GM23338 (cell line): ENCODE results near the gene RPL21. TPM values are rescaled to one million over a fixed set of nuclear protein-coding genes. Genes with fewer than 3 reads are reported as not detected.

ENCODE experiments used
- CTCF ChIP-seq, 2 experiments: fragments of 200-600 bp in 1 of 2; sonication (generic) in 1 of 2; conservative IDR thresholded peaks; 2 replicates each; pipeline versions ENCODE4 v1.5.1 to v1.6.1; 2016 to 2017; ENCODE audit warnings: antibody characterized with exemption in 2 of 2, low read depth in 2 of 2, mild to moderate bottlenecking in 2 of 2, moderate library complexity in 1 of 2
- ETS1 ChIP-seq: IDR thresholded peaks from 2 replicates; pipeline ENCODE4 v1.6.1; 2016; ENCODE audit warnings: antibody characterized with exemption
- EZH2phosphoT487 ChIP-seq: fragments of 200-600 bp; sonication (generic); IDR thresholded peaks from one replicate; pipeline ENCODE4 v1.8.1; 2018; ENCODE audit warnings: antibody characterized with exemption; ENCODE audit not compliant: unreplicated experiment
- POLR2AphosphoS5 ChIP-seq: IDR thresholded peaks from 2 replicates; pipeline ENCODE4 v1.6.1; 2016; ENCODE audit warnings: antibody characterized with exemption, low read depth
- REST ChIP-seq: IDR thresholded peaks from one replicate; pipeline ENCODE4 v1.6.1; 2018; ENCODE audit warnings: antibody characterized with exemption; ENCODE audit not compliant: unreplicated experiment
- STAT1 ChIP-seq: IDR thresholded peaks from one replicate; pipeline ENCODE4 v1.6.1; 2016; ENCODE audit warnings: antibody characterized with exemption; ENCODE audit not compliant: unreplicated experiment
- ZNF462 ChIP-seq: fragments of 250-450 bp; sonication (Bioruptor Pico); IDR thresholded peaks from 2 replicates; pipeline ENCODE4 v1.5.0; 2020; ENCODE audit warnings: mild to moderate bottlenecking, moderate library complexity
- polyA plus RNA-seq: library from polyadenylated mRNA; unstranded; fragments of >200 nt; fragmentation: Nextera tagmentation; extraction: Ambion mirVana; gene quantifications from 2 replicates; pipeline ENCODE4 v1.2.1, GENCODE V29; 2016
- total RNA-seq: library from RNA; depleted of rRNA; stranded (reverse); fragments of >200 nt; shearing (Covaris generic); gene quantifications from 2 replicates; pipeline ENCODE4 v1.2.3, GENCODE V29; 2014

The RPL21 gene
- total and polyA plus RNA-seq, 2 experiments from 2014 or later: 1,037 to 1,343 TPM

GRCh38 chr13:27226991-27227390 lies 24.4 kb upstream of the RPL21 start (continued):
- no peak for TF ChIP-seq ZNF462
- TF ChIP-seq POLR2AphosphoS5: no peak
- no peak for TF ChIP-seq REST
- no peak for TF ChIP-seq EZH2phosphoT487
- TF ChIP-seq CTCF (conservative IDR thresholded peaks at IDR 0.05; ENCODE audit: low read depth in 2 of 2): no peak
- TF ChIP-seq ETS1: no peak
- TF ChIP-seq STAT1: no peak
